Osteocyte (in vitro differentiated cells): Measurements from ENCODE around the gene SOHLH1. TPM values are rescaled to one million over a fixed set of nuclear protein-coding genes. Genes with fewer than 3 reads are reported as not detected.

ENCODE experiments used
- DNase-seq: peaks from one replicate; pipeline ENCODE4 v3.0.0; 2021; ENCODE audit warnings: mixed read lengths; ENCODE audit not compliant: unreplicated experiment; ENCODE audit errors: extremely low spot score
- H3K27ac Mint-ChIP-seq: one replicate; pipeline ENCODE4 v1.8.0; 2021; ENCODE audit warnings: mild to moderate bottlenecking, mixed read lengths; ENCODE audit not compliant: unreplicated experiment
- H3K27me3 Mint-ChIP-seq: one replicate; pipeline ENCODE4 v1.8.0; 2021; ENCODE audit warnings: mixed read lengths; ENCODE audit not compliant: unreplicated experiment
- H3K36me3 Mint-ChIP-seq: one replicate; pipeline ENCODE4 v1.8.0; 2021; ENCODE audit warnings: mixed read lengths; ENCODE audit not compliant: unreplicated experiment
- H3K4me1 Mint-ChIP-seq: one replicate; pipeline ENCODE4 v1.8.0; 2021; ENCODE audit warnings: mixed read lengths; ENCODE audit not compliant: unreplicated experiment
- H3K4me3 Mint-ChIP-seq: one replicate; pipeline ENCODE4 v1.8.0; 2021; ENCODE audit warnings: mild to moderate bottlenecking, moderate library complexity, mixed read lengths; ENCODE audit not compliant: unreplicated experiment
- H3K9me3 Mint-ChIP-seq: one replicate; pipeline ENCODE4 v1.8.0; 2021; ENCODE audit warnings: mixed read lengths; ENCODE audit not compliant: unreplicated experiment
- CTCF ChIP-seq: fragments of 200-600 bp; sonication (generic); IDR thresholded peaks from 2 replicates; pipeline ENCODE4 v1.5.0; 2021; ENCODE audit warnings: antibody characterized with exemption, mild to moderate bottlenecking, moderate library complexity
- long read RNA-seq: library from polyadenylated mRNA; unstranded; transcript quantifications from one replicate; pipeline ENCODE4 v2.0.0, GENCODE V29; 2021
- total RNA-seq: library from RNA; stranded (reverse); gene quantifications from 2 replicates; pipeline ENCODE4 v1.2.1, GENCODE V29; 2021

SOHLH1 gene, protein sequence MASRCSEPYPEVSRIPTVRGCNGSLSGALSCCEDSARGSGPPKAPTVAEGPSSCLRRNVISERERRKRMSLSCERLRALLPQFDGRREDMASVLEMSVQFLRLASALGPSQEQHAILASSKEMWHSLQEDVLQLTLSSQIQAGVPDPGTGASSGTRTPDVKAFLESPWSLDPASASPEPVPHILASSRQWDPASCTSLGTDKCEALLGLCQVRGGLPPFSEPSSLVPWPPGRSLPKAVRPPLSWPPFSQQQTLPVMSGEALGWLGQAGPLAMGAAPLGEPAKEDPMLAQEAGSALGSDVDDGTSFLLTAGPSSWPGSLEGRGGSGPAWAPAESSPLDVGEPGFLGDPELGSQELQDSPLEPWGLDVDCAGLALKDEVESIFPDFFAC
- not detected in 2 replicates for total RNA-seq
- long read RNA-seq, result 0 reads

GRCh38 chr9:135699440-135699839 is at the start of gene SOHLH1:
TSS of gene SOHLH1 (minus strand) at chr9:135699481. CDS start at chr9:135699467, 14 bp downstream.
- Mint-ChIP-seq H3K4me1 (no peaks in the 10 kb centered on the region), H3K36me3 (no peaks in the 10 kb centered on the region), H3K9me3 (no peaks in the 10 kb centered on the region), H3K27me3 (no peaks in the 10 kb centered on the region), H3K4me3 (no peak within 1 kb of the TSS), H3K27ac (no peak within 1 kb of the TSS)
- DNase-seq, result no peak
- TF ChIP-seq CTCF, result no peak

DNA sequence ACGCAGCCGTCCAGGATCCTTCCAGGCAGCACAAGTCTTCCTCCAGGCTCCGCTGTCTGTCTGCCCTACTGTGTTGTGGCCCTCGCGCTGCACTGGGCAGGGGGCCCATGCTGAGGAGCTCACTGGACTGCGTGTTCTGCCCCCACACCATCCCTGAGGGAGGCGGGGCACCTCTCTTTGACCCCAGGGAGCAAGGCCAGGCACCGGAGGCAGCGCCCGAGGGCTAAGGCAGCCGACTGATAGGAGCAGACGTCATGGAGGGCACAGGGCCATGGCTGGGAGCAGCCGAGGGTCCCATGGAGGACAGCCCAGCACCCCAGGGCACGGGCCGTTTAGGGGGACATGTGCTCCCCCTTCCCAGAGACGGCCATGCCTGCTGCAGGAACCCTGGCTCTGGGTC is 49.4 kb upstream of the SOHLH1 start:
- Mint-ChIP-seq H3K4me1 (no peaks in the 10 kb centered on the region), H3K27ac (no peak overlapping the region), H3K27me3 (no peaks in the 10 kb centered on the region), H3K9me3 (no peaks in the 10 kb centered on the region), H3K36me3 (no peaks in the 10 kb centered on the region), H3K4me3 (no peak overlapping the region)
- DNase-seq, result no peak
- no peak for TF ChIP-seq CTCF

- Mint-ChIP-seq H3K36me3 (no peaks in the 10 kb centered on the region), H3K4me1 (no peaks in the 10 kb centered on the region), H3K4me3 (no peak overlapping the region), H3K27me3 (no peaks in the 10 kb centered on the region), H3K9me3 (no peaks in the 10 kb centered on the region), H3K27ac (no peak overlapping the region)
- no peak for DNase-seq
- no peak for TF ChIP-seq CTCF
Observed at GRCh38 chr9:135747311-135747710, 48.0 kb upstream of the SOHLH1 start.

GRCh38 chr9:135746565-135746964 is 47.3 kb upstream of the SOHLH1 start:
- no peaks in the 10 kb centered on the region for H3K36me3 Mint-ChIP-seq
- no peaks in the 10 kb centered on the region for H3K9me3 Mint-ChIP-seq
- TF ChIP-seq CTCF, result no peak
- no peak overlapping the region for H3K27ac Mint-ChIP-seq
- no peaks in the 10 kb centered on the region for H3K4me1 Mint-ChIP-seq
- no peak for DNase-seq
- H3K27me3 Mint-ChIP-seq, result no peaks in the 10 kb centered on the region
- no peak overlapping the region for H3K4me3 Mint-ChIP-seq

DNA sequence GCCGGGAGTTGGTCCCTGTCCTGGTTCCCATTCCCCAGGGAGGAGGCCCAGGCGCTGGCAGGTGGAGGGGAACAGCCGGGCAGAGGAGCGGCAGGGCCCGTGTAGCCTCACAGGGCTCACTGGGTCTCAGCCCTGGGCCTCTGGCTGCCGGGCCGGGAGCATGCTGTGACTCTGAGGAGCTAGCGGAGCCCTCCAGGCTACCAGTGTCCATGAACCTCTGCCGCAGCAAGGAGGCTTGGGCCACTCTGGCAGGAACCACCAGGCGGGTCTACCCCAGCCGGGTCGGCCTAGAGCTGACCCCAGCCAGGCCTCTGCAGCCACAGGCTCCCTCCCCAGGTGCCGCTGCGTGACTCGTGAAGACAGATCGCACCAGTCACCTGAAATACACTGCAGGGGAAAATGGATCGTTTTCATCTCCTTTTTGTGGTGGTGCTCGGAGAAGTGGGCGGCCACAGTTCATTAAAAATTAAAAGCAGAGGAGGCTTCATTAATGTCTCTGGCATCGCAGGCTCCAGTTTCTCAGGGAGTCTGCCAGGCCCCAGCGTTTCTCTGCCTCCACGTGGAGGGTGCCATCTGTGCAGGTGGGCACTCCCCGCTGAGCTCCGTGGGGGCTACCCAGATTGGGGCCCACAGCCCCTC is 46.5 kb upstream of the SOHLH1 start:
- Mint-ChIP-seq H3K4me1 (no peaks in the 10 kb centered on the region), H3K36me3 (no peaks in the 10 kb centered on the region), H3K4me3 (no peak overlapping the region), H3K27me3 (no peaks in the 10 kb centered on the region), H3K27ac (no peak overlapping the region), H3K9me3 (no peaks in the 10 kb centered on the region)
- no peak for DNase-seq
- no peak for TF ChIP-seq CTCF
